Tibial nerve (tissue), 4 donors: Measurements from ENCODE around the gene DET1. TPM values are rescaled to one million over a fixed set of nuclear protein-coding genes. Genes with fewer than 3 reads are reported as not detected.

Experiments used
- DNase-seq, 2 donors: peaks; one replicate each; pipeline ENCODE4 v3.0.0-alpha.2; 2019; ENCODE audit warnings: low spot score in 2 of 2
- H3K27ac ChIP-seq, 4 donors: fragments of 200-600 bp; sonication (generic) in 3 of 4; one replicate each; pipeline ENCODE4 v1.5.1; 2017 to 2019; ENCODE audit warnings: mild to moderate bottlenecking in 1 of 4
- H3K27me3 ChIP-seq, 2 donors: fragments of 200-600 bp; sonication (generic) in 1 of 2; one replicate each; pipeline versions ENCODE4 v1.5.1 to v1.6.0; 2017 to 2019
- H3K36me3 ChIP-seq, 3 donors: fragments of 200-600 bp; sonication (generic); one replicate each; pipeline ENCODE4 v1.5.1; 2018 to 2019
- H3K4me1 ChIP-seq, 4 donors: fragments of 200-600 bp; sonication (generic) in 3 of 4; one replicate each; pipeline ENCODE4 v1.5.1; 2017 to 2019
- H3K4me3 ChIP-seq, 4 donors: fragments of 200-600 bp; sonication (generic) in 3 of 4; one replicate each; pipeline ENCODE4 v1.5.1; 2017 to 2019; ENCODE audit warnings: mild to moderate bottlenecking in 1 of 4, moderate library complexity in 1 of 4
- H3K9me3 ChIP-seq, 4 donors: fragments of 200-600 bp; sonication (generic) in 3 of 4; one replicate each; pipeline ENCODE4 v1.5.1; 2017 to 2019
- EP300 ChIP-seq, 2 donors: sonication (generic); formaldehyde crosslinking; IDR thresholded peaks; one replicate each; pipeline ENCODE4 v1.6.1; 2017; ENCODE audit warnings: antibody characterized with exemption in 2 of 2, mild to moderate bottlenecking in 1 of 2
- POLR2A ChIP-seq, 2 donors: fragments of 450-650 bp; IDR thresholded peaks; one replicate each; pipeline ENCODE4 v1.6.1; 2017; ENCODE audit warnings: antibody characterized with exemption in 2 of 2, mild to moderate bottlenecking in 2 of 2, moderate library complexity in 2 of 2
- WGBS, 2 donors: methylation state at CpG; one replicate each; pipeline ENCODE4 v1.1.5; 2018; 5-methylcytosine and 5-hydroxymethylcytosine counted together
- total RNA-seq, 4 donors: library from RNA; depleted of rRNA; stranded (reverse); fragments of >200 nt; gene quantifications; one replicate each; pipeline ENCODE4 v1.1.0, GENCODE V29; 2016
- TF ChIP-seq, protein P1 (sequence below), 5 experiments: fragments of 200-600 bp in 3 of 5; fragments of 450-650 bp in 2 of 5; sonication (generic) in 3 of 5; IDR thresholded peaks; one replicate each; pipeline ENCODE4 v1.5.1; 2016 to 2019; ENCODE audit warnings: antibody characterized with exemption in 5 of 5, mild to moderate bottlenecking in 3 of 5, moderate library complexity in 2 of 5

DET1 gene
- total RNA-seq, 4 donors from 2014 or later = 6.6 to 16.2 (median 7.8) TPM

DNA sequence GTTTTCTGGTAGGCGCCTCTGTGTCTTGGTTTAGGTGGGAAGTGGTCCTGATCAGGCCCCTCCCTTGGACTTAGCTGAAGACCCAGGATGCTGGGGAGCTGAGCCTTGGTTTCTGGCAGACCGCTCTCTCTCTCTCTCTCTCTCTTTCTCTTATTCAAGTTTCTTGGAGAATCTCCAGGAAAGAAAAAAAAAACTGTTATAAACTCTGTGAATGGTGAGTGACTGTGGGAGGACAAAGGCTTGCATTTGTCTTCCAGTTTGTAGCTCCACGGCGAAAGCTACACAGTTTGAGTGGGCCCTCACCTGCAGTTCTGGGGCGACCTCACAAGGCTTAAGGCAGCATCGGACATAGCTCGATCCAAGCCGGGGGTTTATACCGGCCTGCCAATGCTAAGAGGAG is 7.5 kb downstream of the DET1 start:
- TF ChIP-seq, protein P1, sequence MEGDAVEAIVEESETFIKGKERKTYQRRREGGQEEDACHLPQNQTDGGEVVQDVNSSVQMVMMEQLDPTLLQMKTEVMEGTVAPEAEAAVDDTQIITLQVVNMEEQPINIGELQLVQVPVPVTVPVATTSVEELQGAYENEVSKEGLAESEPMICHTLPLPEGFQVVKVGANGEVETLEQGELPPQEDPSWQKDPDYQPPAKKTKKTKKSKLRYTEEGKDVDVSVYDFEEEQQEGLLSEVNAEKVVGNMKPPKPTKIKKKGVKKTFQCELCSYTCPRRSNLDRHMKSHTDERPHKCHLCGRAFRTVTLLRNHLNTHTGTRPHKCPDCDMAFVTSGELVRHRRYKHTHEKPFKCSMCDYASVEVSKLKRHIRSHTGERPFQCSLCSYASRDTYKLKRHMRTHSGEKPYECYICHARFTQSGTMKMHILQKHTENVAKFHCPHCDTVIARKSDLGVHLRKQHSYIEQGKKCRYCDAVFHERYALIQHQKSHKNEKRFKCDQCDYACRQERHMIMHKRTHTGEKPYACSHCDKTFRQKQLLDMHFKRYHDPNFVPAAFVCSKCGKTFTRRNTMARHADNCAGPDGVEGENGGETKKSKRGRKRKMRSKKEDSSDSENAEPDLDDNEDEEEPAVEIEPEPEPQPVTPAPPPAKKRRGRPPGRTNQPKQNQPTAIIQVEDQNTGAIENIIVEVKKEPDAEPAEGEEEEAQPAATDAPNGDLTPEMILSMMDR (IDR thresholded peaks at IDR 0.05) = no peak
- TF ChIP-seq POLR2A (IDR thresholded peaks at IDR 0.05) (no peak), EP300 (IDR thresholded peaks at IDR 0.05) (no peak)
- WGBS, 2 donors = 50 to 62% methylated on average over 9 of the region's 9 CpGs
- no peak for DNase-seq
- Histone ChIP-seq H3K36me3 (peaks cover 0 to 23% (median 0%) of the 10 kb centered on the region in 3 donors), H3K9me3 (peaks cover 0 to 12% (median 0%) of the 10 kb centered on the region in 4 donors), H3K27ac (no peak overlapping the region), H3K4me3 (no peak overlapping the region), H3K4me1 (peaks cover 0 to 25% (median 0%) of the 10 kb centered on the region in 4 donors), H3K27me3 (no peaks in the 10 kb centered on the region)

DNA sequence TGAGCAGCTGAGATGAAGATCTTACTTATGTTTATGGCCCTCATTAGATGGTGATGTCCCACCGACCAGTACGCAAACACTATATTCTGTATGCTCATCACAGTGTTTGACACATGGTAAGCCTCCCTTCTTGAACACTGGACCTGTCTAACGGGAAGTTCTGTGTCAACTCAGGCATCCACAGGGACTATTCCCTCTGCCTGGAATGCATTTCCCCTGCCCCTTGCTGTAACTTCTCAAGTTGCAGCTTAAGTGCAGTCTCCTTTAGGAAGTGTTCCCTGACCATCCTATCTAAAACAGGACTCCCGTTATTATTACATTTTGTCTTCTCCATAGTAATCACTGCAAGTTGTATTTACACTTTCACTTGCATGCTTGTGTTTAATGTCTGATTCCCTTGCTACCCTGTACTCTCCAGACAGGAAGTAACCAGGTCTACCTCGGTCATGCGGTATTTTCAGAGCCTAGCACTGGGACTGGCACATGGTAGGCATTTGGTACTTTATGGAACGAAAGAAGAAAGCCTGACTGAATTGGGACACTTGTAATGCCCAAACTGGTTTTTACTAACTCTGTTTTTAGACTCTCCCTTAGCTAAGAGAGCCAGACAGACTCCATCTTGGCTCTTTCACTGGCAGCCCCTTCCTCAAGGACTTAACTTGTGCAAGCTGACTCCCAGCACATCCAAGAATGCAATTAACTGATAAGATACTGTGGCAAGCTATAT is 8.7 kb downstream of the DET1 start:
- Histone ChIP-seq H3K27me3 (no peaks in the 10 kb centered on the region), H3K4me3 (no peak overlapping the region), H3K9me3 (peaks cover 0 to 12% (median 0%) of the 10 kb centered on the region in 4 donors), H3K36me3 (peaks cover 0 to 26% (median 0%) of the 10 kb centered on the region in 3 donors), H3K27ac (no peak overlapping the region), H3K4me1 (peaks cover 0 to 14% (median 0%) of the 10 kb centered on the region in 4 donors)
- no peak for DNase-seq
- TF ChIP-seq EP300 (IDR thresholded peaks at IDR 0.05) (no peak), POLR2A (IDR thresholded peaks at IDR 0.05) (no peak)
- TF ChIP-seq, protein P1 (IDR thresholded peaks at IDR 0.05) = no peak
- WGBS, 2 donors = 84 to 87% methylated on average over 7 of the region's 7 CpGs

DNA sequence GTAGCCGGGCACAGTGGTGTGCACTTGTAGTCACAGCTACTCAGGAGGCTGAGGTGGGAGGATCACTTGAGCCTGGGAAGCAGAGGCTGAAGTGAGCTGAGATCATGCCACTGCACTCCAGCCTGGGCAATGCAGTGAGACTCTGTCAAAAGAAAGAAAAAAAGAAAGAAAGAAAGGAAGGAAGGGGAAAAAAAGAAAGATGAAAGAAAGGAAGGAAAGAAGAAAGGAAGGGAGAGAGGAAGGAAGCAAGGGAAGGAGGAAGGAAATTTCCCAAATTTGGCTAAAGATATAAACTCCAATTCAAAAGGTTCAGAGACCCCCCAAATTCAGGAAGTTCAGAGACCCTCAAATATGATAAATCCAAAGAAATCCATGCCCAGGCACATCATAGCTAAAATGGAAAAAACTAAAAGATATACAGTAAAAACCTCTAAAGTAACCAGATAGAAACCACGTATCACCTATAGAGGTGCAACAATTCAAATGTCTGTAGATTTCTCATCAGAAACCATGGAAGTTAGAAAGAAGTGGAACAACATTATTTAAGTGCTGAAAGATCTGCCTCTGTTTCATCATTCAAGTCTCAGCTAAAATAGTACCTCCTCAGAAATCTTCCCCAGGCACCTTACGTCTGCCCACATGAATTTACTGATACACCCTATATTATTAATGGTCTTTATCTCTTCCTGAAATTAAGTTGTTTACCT is 10.7 kb downstream of the DET1 start:
- H3K36me3 ChIP-seq = peaks cover 0 to 41% (median under 1%) of the 10 kb centered on the region in 3 donors
- DNase-seq = no peak
- H3K27ac ChIP-seq = no peak overlapping the region
- TF ChIP-seq, protein P1 (IDR thresholded peaks at IDR 0.05) = no peak
- TF ChIP-seq EP300 (IDR thresholded peaks at IDR 0.05) (no peak), POLR2A (IDR thresholded peaks at IDR 0.05) (no peak)
- H3K4me3 ChIP-seq = no peak overlapping the region
- no peaks in the 10 kb centered on the region for H3K27me3 ChIP-seq
- H3K9me3 ChIP-seq = peaks cover 0 to 12% (median 0%) of the 10 kb centered on the region in 4 donors
- WGBS, 2 donors = 96 to 97% methylated on average over 3 of the region's 3 CpGs
- peaks cover 0 to 8% (median 0%) of the 10 kb centered on the region in 4 donors for H3K4me1 ChIP-seq

DNA sequence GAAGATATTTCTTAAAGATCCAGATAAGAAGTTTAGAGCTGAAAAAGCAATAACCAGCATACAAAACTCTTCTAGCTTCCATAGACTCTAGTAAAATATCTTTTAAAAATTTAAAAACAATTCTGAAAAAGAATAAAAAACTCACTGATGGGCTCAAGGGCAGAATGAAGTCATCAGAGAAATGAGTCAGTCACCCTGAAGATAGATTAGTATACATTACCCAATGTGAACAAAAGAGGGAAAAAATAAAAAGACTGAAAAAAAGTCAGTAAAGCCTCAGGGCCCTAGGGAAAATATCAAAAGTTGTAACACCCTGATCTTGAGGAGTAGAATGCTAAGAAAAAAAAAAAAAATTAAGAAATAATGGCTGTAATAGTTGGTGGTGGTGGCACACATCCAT is 11.4 kb downstream of the DET1 start:
- Histone ChIP-seq H3K4me1 (peaks cover 0 to 8% (median 0%) of the 10 kb centered on the region in 4 donors), H3K4me3 (no peak overlapping the region), H3K27ac (no peak overlapping the region), H3K27me3 (no peaks in the 10 kb centered on the region), H3K9me3 (peaks cover 0 to 12% (median 0%) of the 10 kb centered on the region in 4 donors), H3K36me3 (peaks cover 0 to 47% (median 7%) of the 10 kb centered on the region in 3 donors)
- TF ChIP-seq EP300 (IDR thresholded peaks at IDR 0.05) = no peak
- TF ChIP-seq POLR2A (IDR thresholded peaks at IDR 0.05) = no peak
- TF ChIP-seq, protein P1 (IDR thresholded peaks at IDR 0.05) = no peak
- DNase-seq = no peak

DNA sequence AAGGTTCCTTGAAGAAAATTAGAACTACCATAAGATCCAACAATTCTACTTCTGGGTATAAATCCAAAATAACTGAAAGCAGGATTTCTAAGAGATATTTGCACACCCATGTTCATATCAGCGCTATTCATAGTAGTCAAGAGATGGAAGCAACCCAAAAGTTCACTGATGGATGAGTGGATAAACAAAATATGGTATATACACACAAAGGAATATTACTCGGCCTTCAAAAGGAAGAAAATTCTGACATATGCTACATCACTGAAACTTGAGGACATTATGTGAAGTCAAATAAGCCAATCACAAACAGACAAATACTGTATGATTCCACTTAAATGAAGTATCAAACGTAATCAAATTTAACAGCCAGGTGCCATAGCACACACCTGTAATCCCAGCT is 13.1 kb downstream of the DET1 start:
- 92 to 94% methylated on average over 3 of the region's 3 CpGs for WGBS, 2 donors
- Histone ChIP-seq H3K27me3 (no peaks in the 10 kb centered on the region), H3K9me3 (peaks cover 0 to 12% (median 0%) of the 10 kb centered on the region in 4 donors), H3K4me1 (no peaks in the 10 kb centered on the region), H3K36me3 (peaks cover 0 to 59% (median 14%) of the 10 kb centered on the region in 3 donors), H3K4me3 (no peak overlapping the region), H3K27ac (no peak overlapping the region)
- no peak for DNase-seq
- TF ChIP-seq, protein P1 (IDR thresholded peaks at IDR 0.05) = no peak
